GM19468 (cell line): ENCODE measurements around the gene EPHA4.
A peak's percentile ranks its signal among the peaks of the same experiment; 100 is the strongest.

Experiments
- ATAC-seq: cut with Tn5 transposase; IDR thresholded peaks from one replicate; pipeline ENCODE4 v1.9.1; 2021; ENCODE audit warnings: mild to moderate bottlenecking, moderate library complexity, moderate number of reproducible peaks; ENCODE audit not compliant: unreplicated experiment; ENCODE audit errors: extremely low read depth

EPHA4 gene

GRCh38 chr2:221572821-221573429 is 821 bp upstream of the EPHA4 start:
- peak; percentile 1 for ATAC-seq

GRCh38 chr2:221571551-221572218 is 419 bp downstream of the EPHA4 start:
- no peak for ATAC-seq

- ATAC-seq, result no peak
Observed at GRCh38 chr2:221571025-221571550, 1.0 kb downstream of the EPHA4 start.

- no peak for ATAC-seq
Observed at GRCh38 chr2:221570321-221570935, 1.7 kb downstream of the EPHA4 start.

GRCh38 chr2:221569871-221570270 is 2.2 kb downstream of the EPHA4 start:
- no peak for ATAC-seq

DNA sequence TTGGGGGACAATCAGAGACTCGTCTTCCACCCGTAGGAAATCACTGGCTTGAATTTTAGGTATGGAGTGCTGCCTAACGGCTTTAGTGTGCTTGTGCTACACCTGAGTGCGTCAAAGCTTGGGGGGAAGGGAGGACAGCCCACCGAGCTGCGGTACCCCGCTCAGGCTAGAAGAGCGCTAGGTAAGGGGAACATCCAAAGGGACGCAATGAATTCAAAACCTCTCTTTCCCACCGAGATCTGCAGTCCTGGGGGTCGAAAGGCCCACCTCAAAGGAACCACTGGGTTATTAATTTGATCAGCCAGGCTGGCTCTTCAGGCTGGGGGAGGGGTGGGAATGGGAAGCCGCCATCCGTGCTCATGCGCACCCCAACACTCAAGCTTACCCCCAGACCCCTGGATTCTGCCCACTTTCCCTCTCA is 2.7 kb downstream of the EPHA4 start:
- ATAC-seq, result no peak

GRCh38 chr2:221568299-221568698 is 3.8 kb downstream of the EPHA4 start:
- no peak for ATAC-seq

GRCh38 chr2:221567809-221568208 is 4.3 kb downstream of the EPHA4 start:
- ATAC-seq, result no peak

GRCh38 chr2:221567231-221567760 is 4.8 kb downstream of the EPHA4 start:
- ATAC-seq, result no peak

DNA sequence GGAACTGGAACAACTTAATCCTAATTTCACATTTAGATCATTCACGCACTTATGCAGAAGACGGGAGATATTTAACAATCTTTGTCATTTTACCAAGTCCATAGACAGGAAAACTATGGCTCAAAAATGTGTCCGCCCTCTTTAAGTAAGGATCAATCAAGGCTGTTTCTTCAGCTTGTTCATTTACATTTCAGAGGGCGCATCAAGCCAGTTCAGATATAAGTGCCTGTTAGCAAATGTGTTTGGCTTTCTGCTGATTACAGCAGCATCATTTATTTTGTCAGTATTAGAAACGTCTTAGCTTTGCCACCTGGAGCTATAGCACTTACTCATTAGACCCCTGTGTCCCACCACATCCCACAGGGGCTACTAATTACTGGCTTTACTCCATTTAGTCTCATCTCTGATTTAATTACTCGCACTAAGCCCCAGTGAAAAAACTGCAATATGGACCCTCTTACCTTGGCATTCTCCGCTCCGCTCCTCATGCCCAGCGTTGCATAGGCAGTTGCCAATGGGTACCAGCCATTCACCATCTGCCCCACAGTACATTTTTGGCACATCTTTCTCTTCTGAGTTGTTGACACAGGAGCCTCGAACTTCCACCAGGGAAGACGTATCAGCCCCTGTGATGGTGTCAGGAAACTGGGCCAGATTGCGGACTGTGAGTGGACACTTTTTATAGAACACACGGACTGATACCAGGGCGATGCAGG is 8.7 kb downstream of the EPHA4 start:
- no peak for ATAC-seq

DNA sequence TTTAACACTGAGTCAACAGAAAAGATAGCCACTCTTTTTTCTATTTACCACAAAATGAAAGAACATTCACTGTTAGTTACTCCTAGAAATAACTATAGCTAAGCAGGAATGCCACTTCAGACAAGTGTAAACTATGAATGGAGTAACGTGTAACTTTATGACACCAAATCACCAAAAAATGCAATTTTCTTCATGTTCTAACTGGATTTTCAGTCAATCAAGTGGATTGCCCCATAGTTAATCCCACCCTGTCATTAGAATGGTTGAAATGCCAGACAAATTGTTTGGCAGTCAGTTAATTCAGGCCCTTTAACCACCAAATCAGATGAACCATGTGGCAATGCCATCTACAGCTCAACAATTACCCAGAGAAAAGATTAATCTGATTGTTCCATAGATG is 9.9 kb downstream of the EPHA4 start:
- no peak for ATAC-seq

DNA sequence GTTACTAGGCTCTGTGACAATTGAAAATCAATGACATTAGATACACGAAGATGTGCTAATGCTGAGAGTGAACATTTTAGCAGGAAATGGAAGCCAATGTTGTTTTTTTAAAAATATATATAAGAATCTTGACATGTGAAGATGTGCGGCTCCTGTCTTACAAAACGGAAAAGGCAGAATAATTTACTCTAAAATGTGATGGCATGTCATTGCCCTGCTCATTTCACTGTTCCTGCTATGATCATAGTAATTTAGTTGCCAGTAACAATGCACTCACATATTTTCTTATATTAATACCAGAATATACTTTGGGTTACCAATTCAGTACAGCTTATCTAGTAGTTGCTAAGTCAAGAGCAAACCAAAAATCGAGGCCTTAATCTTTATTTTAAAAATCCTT is 10.3 kb downstream of the EPHA4 start:
- ATAC-seq, result no peak

- ATAC-seq, result no peak
Observed at GRCh38 chr2:221559991-221560390, 12.1 kb downstream of the EPHA4 start.

DNA sequence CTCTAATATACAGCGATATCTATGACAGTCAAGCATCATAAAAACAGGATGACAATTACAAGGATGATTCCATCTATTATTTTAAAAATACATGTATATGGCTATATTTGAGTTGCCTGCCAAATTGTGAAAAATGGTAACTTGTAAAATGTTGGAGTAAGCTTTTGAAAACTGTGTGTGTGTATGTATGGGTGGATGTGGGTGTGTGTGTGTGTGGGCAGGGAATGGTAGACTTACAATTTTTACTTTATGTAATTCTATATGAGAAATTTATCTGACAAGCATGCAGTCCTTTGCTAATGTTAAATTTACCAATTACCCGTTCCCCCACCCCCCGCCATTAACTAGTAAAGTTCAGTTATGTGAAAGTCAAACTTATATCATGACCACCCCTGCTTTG is 14.0 kb downstream of the EPHA4 start:
- ATAC-seq, result no peak

DNA sequence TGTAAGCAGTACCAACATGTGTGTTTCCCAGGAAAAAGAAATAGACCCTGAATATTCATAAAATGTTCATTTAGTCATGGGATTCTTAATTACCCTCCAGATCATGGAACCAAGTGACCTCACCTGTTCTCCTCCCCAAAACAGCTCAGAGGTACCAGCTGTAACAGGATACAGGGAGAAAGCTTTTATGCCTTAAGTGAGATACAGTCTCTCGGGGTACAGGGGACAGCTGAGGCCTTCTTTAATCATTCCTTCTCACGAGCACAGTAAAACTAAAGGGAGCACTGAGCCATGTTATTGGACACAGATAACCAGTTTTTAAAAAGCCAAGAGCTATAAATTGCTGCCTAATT is 16.6 kb downstream of the EPHA4 start:
- ATAC-seq, result peak; percentile 13

DNA sequence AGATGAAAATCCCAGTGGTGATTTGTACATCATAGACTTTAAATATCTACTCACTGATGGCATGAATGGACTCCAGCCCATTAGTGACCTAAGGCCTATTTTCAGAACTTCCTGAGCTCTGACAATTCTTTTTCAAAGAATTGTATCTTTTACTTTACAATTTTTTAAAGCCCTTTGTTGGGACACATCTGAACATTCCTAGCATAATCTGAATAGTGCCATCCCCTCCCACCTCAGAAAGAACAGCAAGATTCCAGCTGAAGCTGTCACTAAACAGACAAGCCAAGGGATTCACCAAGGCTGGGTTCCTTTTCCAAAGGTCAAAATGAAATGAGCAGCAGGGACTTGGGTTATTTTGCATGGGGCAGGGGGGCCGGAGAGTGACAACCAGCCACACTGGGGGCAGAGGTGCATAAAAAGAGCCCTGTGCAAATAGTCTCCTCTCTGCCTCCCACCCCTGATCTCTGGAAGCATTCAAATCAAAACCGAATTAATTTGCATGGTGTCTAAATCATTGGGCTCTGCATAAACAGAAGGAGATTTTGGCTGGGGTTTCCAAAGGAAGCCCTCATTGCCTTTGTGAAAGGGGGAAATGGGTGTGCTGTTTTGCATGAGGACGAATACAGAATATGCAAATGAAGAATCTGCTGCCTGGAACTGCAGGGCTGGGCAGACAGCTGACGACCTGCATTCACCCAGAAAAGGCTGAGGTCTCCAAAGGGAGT is 17.2 kb downstream of the EPHA4 start:
- peak; percentile 96 for ATAC-seq

GRCh38 chr2:221553333-221553732 is 18.8 kb downstream of the EPHA4 start:
- no peak for ATAC-seq

- no peak for ATAC-seq
Observed at GRCh38 chr2:221552291-221552690, 19.8 kb downstream of the EPHA4 start.

DNA sequence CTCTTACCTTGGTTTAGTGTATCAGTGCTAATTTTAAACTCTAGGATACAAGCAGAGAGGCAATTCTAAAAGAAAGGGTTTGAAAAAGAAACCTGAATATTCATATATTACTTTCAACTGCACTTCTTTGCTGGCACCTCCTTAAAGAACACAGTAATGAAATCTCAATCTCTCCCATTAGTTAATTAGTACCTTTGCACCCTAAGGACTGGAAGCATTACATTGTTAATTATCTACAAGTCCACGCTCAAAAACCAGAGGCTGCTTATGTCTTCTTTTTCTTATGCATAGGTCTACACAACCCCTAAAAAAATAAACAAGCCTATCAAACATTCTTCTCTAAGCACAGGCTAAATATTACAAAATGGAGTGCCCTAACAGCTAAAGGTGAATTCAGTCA is 20.2 kb downstream of the EPHA4 start:
- no peak for ATAC-seq

DNA sequence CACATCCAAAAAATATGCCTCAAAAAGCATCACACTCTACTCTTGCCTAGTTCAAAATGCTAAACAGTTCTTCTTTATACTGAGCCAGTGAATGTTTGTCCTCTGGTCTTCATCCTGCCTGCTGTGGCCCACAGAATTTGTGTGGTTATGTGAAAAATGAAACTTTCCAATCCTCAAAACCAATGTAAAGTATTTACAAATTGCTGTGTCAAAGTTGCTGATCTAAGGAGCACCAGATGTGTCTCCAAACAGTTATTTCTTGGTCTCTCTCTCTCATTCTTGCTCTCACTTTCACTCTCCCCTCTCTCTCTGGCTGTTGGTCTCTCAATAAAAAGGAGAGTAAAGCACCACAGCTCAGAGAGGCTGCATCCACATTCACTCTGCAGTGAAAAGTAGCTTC is 23.0 kb downstream of the EPHA4 start:
- peak; percentile 81 for ATAC-seq
